C4-2B (cell line): Measurements from ENCODE around the gene IGFBP6.
"Not testable (repeated sequence)": the region's sequence is repeated elsewhere in the genome, so short reads cannot be mapped to it uniquely, and the experiment has no call there.

ENCODE experiments used
- H3K27ac ChIP-seq: fragments of 450-650 bp; 2 replicates; pipeline ENCODE4 v1.5.1; 2017
- CTCF ChIP-seq: fragments of 450-650 bp; conservative IDR thresholded peaks from 2 replicates; pipeline ENCODE4 v1.5.1; 2017; ENCODE audit warnings: mild to moderate bottlenecking
- ZFX ChIP-seq: fragments of 450-650 bp; IDR thresholded peaks from 2 replicates; pipeline ENCODE4 v1.6.1; 2017

Gene IGFBP6

DNA sequence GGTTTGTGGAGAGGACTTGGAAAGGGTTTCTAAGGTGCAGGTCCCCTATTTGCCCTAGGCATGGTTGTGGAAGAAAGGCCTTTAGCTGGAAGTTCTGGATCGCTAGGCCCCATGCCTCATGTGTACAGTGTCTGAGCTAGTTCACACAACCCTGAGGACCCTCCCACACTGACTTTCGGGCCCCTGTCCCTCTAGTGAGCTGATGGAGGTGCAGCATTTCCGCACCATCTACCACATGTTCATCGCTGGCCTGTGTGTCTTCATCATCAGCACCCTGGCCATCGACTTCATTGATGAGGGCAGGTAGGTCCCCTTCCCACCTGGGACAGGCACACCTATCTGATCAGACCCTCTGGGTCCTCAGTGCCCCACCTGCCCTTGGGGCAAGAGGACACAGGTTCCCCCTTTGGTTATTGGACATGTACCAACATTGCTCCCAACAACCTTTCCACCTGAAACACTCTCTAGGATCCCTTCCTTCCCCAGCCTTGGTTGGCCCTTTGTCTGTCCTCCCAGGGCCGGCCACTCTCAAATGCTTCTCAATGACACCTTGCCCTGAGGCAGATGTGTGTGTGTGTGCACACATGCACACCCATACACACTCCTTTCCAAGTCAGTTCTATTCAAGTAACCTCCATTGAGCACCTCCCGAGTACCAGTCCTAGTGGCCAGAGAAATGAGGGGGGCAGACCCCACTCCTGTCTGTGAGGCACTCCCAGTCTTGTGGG, 8.4 kb downstream of the IGFBP6 start:
- TF ChIP-seq ZFX: no peak
- TF ChIP-seq CTCF: no peak

GRCh38 chr12:53107122-53107521, 9.7 kb downstream of the IGFBP6 start:
- no peak overlapping the region for H3K27ac ChIP-seq
- TF ChIP-seq CTCF (no peak), ZFX (no peak)

More for the DNA sequence above, 8.4 kb downstream of the IGFBP6 start:
- H3K27ac ChIP-seq: no peak overlapping the region

- H3K27ac ChIP-seq: not testable (repeated sequence)
These were observed 15.0 kb downstream of the IGFBP6 start for GRCh38 chr12:53112431-53112830.

- TF ChIP-seq ZFX (no peak), CTCF (no peak)
- H3K27ac ChIP-seq: no peak overlapping the region
These were observed 15.8 kb downstream of the IGFBP6 start for GRCh38 chr12:53113136-53113705.

GRCh38 chr12:53113951-53114350, 16.5 kb downstream of the IGFBP6 start:
- TF ChIP-seq ZFX (no peak), CTCF (no peak)
- no peak overlapping the region for H3K27ac ChIP-seq

GRCh38 chr12:53115112-53115890, 17.8 kb downstream of the IGFBP6 start:
- no peak overlapping the region for H3K27ac ChIP-seq
- no peak for TF ChIP-seq CTCF
- TF ChIP-seq ZFX: no peak

GRCh38 chr12:53115891-53116648, 18.6 kb downstream of the IGFBP6 start:
- TF ChIP-seq CTCF: no peak
- no peak for TF ChIP-seq ZFX
- H3K27ac ChIP-seq: no peak overlapping the region
